ENCODE data around the gene SERF2. TPM values are rescaled to one million over a fixed set of nuclear protein-coding genes. Genes with fewer than 3 reads are reported as not detected.

The SERF2 gene
- total and polyA plus RNA-seq, 5 donors from 2014 or later, result 400 to 2,414 (median 2,055) TPM

Other genes with a start within 250 kb of the SERF2 start
- 34.0 TPM for gene PPIP5K1, start 202.1 kb upstream of the SERF2 start, total RNA-seq
- gene PPIP5K1, start 202.1 kb upstream of the SERF2 start, polyA plus RNA-seq, result 1 to 10 TPM; 4.3 to 7.1 (median 5.7) TPM
- gene CKMT1B, start 198.3 kb upstream of the SERF2 start, total RNA-seq, result not detected
- gene CKMT1B, start 198.3 kb upstream of the SERF2 start, polyA plus RNA-seq, result not detected
- gene STRC, start 173.5 kb upstream of the SERF2 start, total RNA-seq, result 1.5 TPM
- not detected for gene STRC, start 173.5 kb upstream of the SERF2 start, polyA plus RNA-seq
- gene CATSPER2, start 143.5 kb upstream of the SERF2 start, total RNA-seq, result 6.3 TPM
- gene CATSPER2, start 143.5 kb upstream of the SERF2 start, polyA plus RNA-seq, result 1 to 10 TPM in 1 of 4 donors, under 1 TPM in 3; 0.17 to 1.5 (median 0.51) TPM
- gene CKMT1A, start 98.5 kb upstream of the SERF2 start, total RNA-seq, result not detected
- not detected for gene CKMT1A, start 98.5 kb upstream of the SERF2 start, polyA plus RNA-seq
- 156 TPM for gene PDIA3, start 45.9 kb upstream of the SERF2 start, total RNA-seq
- 100 to 1,000 TPM; 204 to 305 (median 256) TPM for gene PDIA3, start 45.9 kb upstream of the SERF2 start, polyA plus RNA-seq
- 0.99 TPM for gene ELL3, start 15.4 kb upstream of the SERF2 start, total RNA-seq
- 1 to 10 TPM in 2 of 4 donors, under 1 TPM in 1, not detected in 1; 0.23 to 2.2 (median 1.8) TPM for gene ELL3, start 15.4 kb upstream of the SERF2 start, polyA plus RNA-seq
- gene SERINC4, start 7.9 kb downstream of the SERF2 start, total RNA-seq, result not detected
- gene SERINC4, start 7.9 kb downstream of the SERF2 start, polyA plus RNA-seq, result 1 to 10 TPM; 1.2 to 2.8 (median 2.3) TPM
- 19.7 TPM for gene HYPK, start 8.3 kb downstream of the SERF2 start, total RNA-seq
- gene HYPK, start 8.3 kb downstream of the SERF2 start, polyA plus RNA-seq, result 10 to 100 TPM in 3 of 4 donors, 1 to 10 TPM in 1; 6.4 to 15.2 (median 11.8) TPM
- 17.1 TPM for gene MFAP1, start 32.4 kb downstream of the SERF2 start, total RNA-seq
- gene MFAP1, start 32.4 kb downstream of the SERF2 start, polyA plus RNA-seq, result 10 to 100 TPM; 12.7 to 24.8 (median 16.5) TPM
- gene WDR76, start 34.7 kb downstream of the SERF2 start, total RNA-seq, result 13.9 TPM
- gene WDR76, start 34.7 kb downstream of the SERF2 start, polyA plus RNA-seq, result 10 to 100 TPM; 12.1 to 14.1 (median 12.4) TPM

All from CD4-positive, CD25-positive, alpha-beta regulatory T cell (primary cell).